Fibroblast of mammary gland (primary cell): ENCODE data around the gene PARP12.
"Not testable (repeated sequence)": the region's sequence is repeated elsewhere in the genome, so short reads cannot be mapped to it uniquely, and the experiment has no call there.

Experiments used
- DNase-seq: peaks from one replicate; pipeline ENCODE4 v3.0.0-alpha.2; 2010; ENCODE audit warnings: low read depth
- H3K4me3 ChIP-seq: 2 replicates; pipeline ENCODE4 v1.5.1; 2011; ENCODE audit warnings: low read depth, mild to moderate bottlenecking, low read length, moderate library complexity; ENCODE audit not compliant: control insufficient read depth
- CTCF ChIP-seq: conservative IDR thresholded peaks from 2 replicates; pipeline ENCODE4 v1.5.1; 2011; ENCODE audit warnings: low read depth, low read length, inconsistent platforms; ENCODE audit not compliant: control insufficient read depth, insufficient read depth

Gene PARP12, protein sequence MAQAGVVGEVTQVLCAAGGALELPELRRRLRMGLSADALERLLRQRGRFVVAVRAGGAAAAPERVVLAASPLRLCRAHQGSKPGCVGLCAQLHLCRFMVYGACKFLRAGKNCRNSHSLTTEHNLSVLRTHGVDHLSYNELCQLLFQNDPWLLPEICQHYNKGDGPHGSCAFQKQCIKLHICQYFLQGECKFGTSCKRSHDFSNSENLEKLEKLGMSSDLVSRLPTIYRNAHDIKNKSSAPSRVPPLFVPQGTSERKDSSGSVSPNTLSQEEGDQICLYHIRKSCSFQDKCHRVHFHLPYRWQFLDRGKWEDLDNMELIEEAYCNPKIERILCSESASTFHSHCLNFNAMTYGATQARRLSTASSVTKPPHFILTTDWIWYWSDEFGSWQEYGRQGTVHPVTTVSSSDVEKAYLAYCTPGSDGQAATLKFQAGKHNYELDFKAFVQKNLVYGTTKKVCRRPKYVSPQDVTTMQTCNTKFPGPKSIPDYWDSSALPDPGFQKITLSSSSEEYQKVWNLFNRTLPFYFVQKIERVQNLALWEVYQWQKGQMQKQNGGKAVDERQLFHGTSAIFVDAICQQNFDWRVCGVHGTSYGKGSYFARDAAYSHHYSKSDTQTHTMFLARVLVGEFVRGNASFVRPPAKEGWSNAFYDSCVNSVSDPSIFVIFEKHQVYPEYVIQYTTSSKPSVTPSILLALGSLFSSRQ

GRCh38 chr7:140062528-140063299, at the start of gene PARP12:
Gene PARP12, minus strand, starts transcription at chr7:140062951. Its CDS starts 104 bp downstream, at chr7:140062847.
- TF ChIP-seq CTCF = no peak

GRCh38 chr7:140108777-140109176, 46.0 kb upstream of the PARP12 start:
- DNase-seq = not testable (repeated sequence)

More at GRCh38 chr7:140062528-140063299, at the start of gene PARP12:
- peak; percentile 69 for DNase-seq
- peak within 1 kb of the TSS; percentile 62 for H3K4me3 ChIP-seq

DNA sequence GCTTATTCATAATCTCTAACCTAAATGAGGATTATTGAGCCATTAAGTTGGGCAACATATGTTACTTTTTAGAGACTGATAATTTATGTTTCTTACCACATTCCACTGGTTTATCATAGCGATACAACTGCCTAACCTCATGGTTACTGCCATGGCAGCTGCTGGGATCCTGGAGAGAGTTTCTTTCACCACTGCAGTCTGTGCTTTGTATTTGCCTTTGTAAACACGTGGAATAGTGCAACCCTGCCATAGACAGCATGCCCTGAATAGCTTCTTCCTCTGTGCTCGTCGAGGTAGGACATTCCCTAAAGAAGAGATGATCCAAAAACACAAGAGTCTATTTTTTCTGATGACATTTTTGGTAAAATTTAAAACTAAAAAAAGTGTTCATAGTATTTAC, 33.7 kb upstream of the PARP12 start:
- DNase-seq = no peak
- H3K4me3 ChIP-seq = no peak overlapping the region
- TF ChIP-seq CTCF = no peak

More at GRCh38 chr7:140108777-140109176, 46.0 kb upstream of the PARP12 start:
- not testable (repeated sequence) for H3K4me3 ChIP-seq

DNA sequence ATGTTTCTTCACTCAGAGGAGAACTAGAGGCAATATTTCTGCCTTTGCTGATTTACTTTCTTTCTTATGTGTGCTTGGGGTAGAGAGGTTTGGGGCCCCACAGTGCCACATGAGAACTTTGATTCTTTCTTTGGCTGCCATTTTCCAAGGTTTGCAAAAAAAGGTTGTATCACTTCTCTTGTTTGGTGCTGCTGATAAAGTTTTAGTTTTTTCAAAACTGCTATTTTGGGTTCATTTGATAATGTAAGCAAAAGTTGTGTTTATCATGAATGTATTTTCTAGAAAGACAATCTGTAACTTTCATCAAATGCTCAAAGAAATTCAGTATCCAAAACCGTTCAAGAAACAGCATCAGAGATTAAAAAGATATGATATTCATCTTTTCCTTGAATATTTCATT, 30.6 kb upstream of the PARP12 start:
- DNase-seq = no peak
- H3K4me3 ChIP-seq = no peak overlapping the region
- TF ChIP-seq CTCF = no peak

DNA sequence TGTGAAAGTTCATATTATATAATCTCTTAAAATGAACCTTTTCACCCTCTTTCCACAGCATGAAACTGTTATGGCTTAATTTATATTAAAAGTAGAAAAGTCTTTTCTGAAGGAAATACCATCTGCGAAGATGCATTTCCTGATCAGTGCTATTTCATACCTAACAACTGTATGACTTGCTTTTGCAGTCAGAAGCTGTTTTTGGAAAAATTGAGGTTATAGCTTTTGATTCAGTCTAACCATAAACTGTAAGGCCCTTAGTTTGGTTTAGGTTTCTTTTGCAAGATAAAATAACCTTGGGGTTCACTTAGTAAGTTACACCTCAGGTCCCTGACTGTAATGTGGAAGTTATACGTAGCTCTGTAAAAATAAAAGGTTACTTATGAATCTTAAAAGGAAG, 22.7 kb upstream of the PARP12 start:
- no peak for TF ChIP-seq CTCF
- no peak for DNase-seq
- H3K4me3 ChIP-seq = no peak overlapping the region

GRCh38 chr7:140084972-140085371, 22.2 kb upstream of the PARP12 start:
- DNase-seq = no peak
- no peak overlapping the region for H3K4me3 ChIP-seq

More at GRCh38 chr7:140084972-140085371, 22.2 kb upstream of the PARP12 start:
- TF ChIP-seq CTCF = no peak
